SK-N-MC (cell line): ENCODE data around the gene HOXC12.
A peak's percentile ranks its signal among the peaks of the same experiment; 100 is the strongest.

Experiments used
- DNase-seq: peaks from one replicate; pipeline ENCODE4 v3.0.0-alpha.2; 2011; ENCODE audit warnings: low read depth, low spot score
- H3K27ac ChIP-seq: fragments of 200-600 bp; sonication (generic); 2 replicates; pipeline ENCODE4 v1.5.1; 2016; ENCODE audit warnings: mixed run types
- H3K36me3 ChIP-seq: fragments of 200-600 bp; sonication (generic); 2 replicates; pipeline ENCODE4 v1.6.1; 2017; ENCODE audit warnings: antibody characterized with exemption, low read length, mixed read lengths; ENCODE audit not compliant: insufficient read depth
- H3K4me3 ChIP-seq: fragments of 200-600 bp; sonication (generic); 2 replicates; pipeline ENCODE4 v1.5.1; 2016
- H3K9ac ChIP-seq: fragments of 200-600 bp; sonication (generic); 2 replicates; pipeline ENCODE4 v1.8.0; 2017; ENCODE audit warnings: mixed run types, mixed read lengths; ENCODE audit not compliant: insufficient read length
- H3K9me3 ChIP-seq: fragments of 200-600 bp; sonication (generic); 2 replicates; pipeline ENCODE4 v1.6.1; 2017; ENCODE audit warnings: low read depth, mild to moderate bottlenecking, antibody characterized with exemption, low read length, moderate library complexity, mixed read lengths
- EZH2 ChIP-seq: fragments of 200-600 bp; sonication (generic); IDR thresholded peaks from one replicate; pipeline ENCODE4 v1.6.1; 2017; ENCODE audit warnings: antibody characterized with exemption
- FOXP2 ChIP-seq: optimal IDR thresholded peaks from 2 replicates; pipeline ENCODE3; 2011; ENCODE audit warnings: mild to moderate bottlenecking, moderate library complexity; ENCODE audit not compliant: insufficient read depth; ENCODE audit errors: extremely low read length, control extremely low read depth
- POLR2AphosphoS5 ChIP-seq: IDR thresholded peaks from 2 replicates; pipeline ENCODE4 v1.6.1; 2012; ENCODE audit warnings: mild to moderate bottlenecking, low read depth, low read length, borderline replicate concordance

Gene HOXC12

DNA sequence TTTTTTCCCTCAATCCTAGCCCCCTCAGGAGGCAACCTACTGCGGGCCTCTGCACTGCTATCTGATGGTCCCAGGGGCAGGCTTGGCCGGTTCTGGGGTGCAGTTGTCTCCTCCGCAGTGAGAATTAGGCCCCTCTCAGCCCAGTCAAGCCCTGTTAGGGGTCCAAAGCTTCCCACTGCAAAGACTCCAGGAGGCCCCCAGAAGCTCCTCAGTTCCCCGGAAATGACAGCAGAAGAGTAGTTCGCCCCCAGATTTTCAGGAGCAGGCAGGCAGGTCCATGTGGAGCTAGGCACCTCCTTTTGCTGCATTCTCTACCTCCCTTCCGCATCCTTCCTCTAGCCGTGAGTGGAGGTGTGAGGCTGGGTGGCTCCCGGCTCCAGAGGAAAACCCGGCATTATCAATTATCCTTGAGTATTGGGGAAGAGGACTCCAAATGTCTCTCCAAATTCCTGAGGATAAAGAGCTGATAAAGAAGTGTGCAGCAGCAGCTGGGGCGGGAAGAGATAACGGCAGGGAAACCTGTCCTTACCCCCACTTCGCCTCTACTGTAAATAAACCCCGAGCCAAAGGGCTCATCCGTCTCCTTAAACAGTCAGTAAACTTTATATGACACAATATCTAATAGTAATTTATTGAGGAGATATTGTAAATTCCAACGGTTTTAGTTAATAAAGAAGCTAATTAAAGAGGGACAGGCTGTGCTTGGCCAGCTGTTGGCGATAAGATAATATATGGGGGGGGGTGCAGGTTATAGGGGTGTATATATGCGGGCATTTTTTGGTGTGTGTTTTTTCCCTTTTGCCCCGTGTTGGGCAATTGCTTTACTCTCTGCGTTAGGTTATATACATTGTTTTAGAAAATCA lies 641 bp upstream of the HOXC12 start:
- Histone ChIP-seq H3K36me3 (no peaks in the 10 kb centered on the region), H3K9me3 (no peaks in the 10 kb centered on the region), H3K4me3 (peak overlapping the region; percentile 94), H3K9ac (peak overlapping the region; percentile 9), H3K27ac (peak overlapping the region; percentile 74)
- no peak for TF ChIP-seq POLR2AphosphoS5
- no peak for DNase-seq

DNA sequence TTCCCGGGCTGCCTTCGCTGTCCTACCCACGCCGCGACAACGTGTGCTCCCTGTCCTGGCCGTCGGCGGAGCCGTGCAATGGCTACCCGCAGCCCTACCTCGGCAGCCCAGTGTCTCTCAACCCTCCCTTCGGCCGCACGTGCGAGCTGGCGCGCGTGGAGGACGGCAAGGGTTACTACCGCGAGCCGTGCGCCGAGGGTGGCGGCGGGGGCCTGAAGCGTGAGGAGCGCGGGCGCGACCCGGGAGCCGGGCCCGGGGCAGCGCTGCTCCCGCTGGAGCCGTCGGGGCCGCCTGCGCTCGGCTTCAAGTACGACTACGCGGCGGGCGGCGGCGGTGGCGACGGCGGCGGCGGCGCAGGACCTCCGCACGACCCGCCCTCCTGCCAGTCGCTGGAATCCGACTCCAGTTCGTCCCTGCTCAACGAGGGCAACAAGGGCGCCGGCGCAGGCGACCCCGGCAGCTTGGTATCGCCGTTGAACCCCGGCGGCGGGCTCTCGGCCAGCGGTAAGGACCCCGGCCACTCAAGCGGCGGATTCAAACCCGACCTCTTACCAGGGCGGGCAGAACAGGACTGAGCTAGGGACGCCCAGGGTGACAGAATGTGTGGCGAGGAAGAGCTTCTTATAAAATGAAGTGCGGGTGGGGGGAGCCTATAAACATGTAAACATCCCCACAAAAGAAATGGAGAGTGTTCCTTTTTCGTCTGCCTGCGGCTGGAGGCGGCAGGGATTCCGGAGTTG lies 503 bp downstream of the HOXC12 start:
- Histone ChIP-seq H3K4me3 (peak overlapping the region; percentile 94), H3K27ac (peak overlapping the region; percentile 77), H3K9ac (peak overlapping the region; percentile 91), H3K9me3 (no peaks in the 10 kb centered on the region), H3K36me3 (no peaks in the 10 kb centered on the region)
- TF ChIP-seq POLR2AphosphoS5 (no peak), EZH2 (no peak), FOXP2 (no peak)
- no peak for DNase-seq

DNA sequence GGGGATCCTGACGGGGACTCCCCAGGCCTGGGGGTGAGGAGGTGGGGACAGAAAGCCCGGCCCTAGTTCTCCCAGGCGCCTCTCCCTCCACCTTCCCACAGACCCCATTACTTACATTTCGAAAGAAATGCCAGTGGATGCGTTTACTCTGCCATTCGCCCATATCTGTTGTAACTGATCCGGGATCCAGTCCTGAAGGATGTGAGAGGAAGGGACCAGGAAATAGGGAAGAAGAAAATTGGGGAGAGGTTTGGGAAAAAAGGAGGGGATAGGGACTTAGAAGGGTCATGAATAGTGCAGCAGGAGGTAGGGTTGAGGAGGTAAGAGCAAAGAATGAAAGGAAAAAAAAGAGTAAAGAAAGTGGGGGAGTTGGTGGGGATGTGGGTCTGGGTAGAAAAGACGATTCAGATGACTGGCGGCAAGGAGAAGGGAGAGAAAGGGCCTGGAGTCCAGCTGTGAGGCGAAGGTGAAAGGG lies 1.1 kb downstream of the HOXC12 start:
- Histone ChIP-seq H3K9ac (peak overlapping the region; percentile 91), H3K27ac (no peak overlapping the region), H3K4me3 (peak overlapping the region; percentile 94), H3K36me3 (no peaks in the 10 kb centered on the region), H3K9me3 (no peaks in the 10 kb centered on the region)
- no peak for DNase-seq
- TF ChIP-seq POLR2AphosphoS5 (no peak), FOXP2 (no peak), EZH2 (no peak)

DNA sequence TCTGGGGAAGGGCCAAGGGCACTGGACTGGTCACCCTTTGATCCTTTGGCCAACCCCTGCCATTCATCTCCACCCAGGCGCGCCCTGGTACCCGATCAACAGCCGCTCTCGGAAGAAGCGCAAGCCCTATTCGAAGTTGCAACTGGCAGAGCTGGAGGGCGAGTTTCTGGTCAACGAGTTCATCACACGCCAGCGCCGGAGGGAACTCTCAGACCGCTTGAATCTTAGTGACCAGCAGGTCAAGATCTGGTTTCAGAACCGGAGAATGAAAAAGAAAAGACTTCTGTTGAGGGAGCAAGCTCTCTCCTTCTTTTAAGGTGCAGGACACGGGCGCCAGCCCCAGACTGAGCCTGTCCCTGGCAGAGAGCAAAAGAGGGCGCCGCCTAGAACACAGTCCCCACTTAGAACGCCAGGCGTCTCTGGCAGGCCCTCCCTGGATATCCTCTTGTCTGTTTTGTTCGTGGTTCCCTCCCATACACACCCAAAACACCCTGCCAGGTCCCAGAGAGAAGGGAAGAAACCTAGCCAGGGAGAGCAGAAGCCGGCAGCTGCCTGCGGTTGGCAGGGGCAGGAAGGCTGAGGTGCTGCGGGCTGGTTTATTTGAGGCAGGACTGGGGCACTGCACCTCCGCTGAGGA lies 1.7 kb downstream of the HOXC12 start:
- no peaks in the 10 kb centered on the region for H3K9me3 ChIP-seq
- H3K9ac ChIP-seq = peak overlapping the region; percentile 91
- H3K27ac ChIP-seq = no peak overlapping the region
- H3K4me3 ChIP-seq = peak overlapping the region; percentile 94
- DNase-seq = no peak
- H3K36me3 ChIP-seq = no peaks in the 10 kb centered on the region
- TF ChIP-seq EZH2 (no peak), POLR2AphosphoS5 (no peak), FOXP2 (no peak)

DNA sequence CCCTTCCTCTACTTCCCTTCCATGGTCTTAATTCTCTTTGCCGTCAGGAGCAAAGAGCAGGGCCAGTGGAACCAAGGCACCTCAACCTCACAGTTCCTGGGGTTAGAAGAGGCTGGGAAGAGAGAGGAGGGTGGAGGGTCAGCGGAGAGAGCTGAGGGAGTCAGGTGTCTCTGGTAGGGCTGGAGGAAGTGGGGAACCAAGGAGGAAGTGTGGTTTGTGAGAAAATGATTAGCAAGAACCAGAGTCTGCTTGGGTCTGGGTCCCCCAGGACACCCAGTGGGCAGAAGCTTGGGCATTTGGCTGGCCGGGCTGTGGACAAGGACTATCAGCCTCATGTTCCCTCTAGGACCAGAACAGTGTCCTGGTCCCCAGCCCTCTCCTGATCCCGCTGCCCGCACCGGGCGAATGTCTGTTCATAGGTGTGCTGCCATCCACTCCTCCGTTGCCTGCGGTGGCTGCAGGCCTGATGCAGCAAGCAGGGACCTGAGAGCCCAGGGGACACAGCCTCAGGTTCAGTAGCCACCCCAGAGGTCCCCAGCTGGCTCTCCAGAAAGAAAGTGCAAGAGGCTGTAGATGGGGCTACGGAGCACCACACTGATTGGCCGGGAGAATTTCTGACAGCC lies 2.3 kb downstream of the HOXC12 start:
- Histone ChIP-seq H3K36me3 (0 out of 2 replicates have a peak, but pooled peaks cover 4% of the 10 kb centered on the region), H3K4me3 (no peak overlapping the region), H3K9me3 (no peaks in the 10 kb centered on the region), H3K27ac (no peak overlapping the region), H3K9ac (no peak overlapping the region)
- TF ChIP-seq EZH2 (no peak), POLR2AphosphoS5 (no peak), FOXP2 (no peak)
- no peak for DNase-seq

DNA sequence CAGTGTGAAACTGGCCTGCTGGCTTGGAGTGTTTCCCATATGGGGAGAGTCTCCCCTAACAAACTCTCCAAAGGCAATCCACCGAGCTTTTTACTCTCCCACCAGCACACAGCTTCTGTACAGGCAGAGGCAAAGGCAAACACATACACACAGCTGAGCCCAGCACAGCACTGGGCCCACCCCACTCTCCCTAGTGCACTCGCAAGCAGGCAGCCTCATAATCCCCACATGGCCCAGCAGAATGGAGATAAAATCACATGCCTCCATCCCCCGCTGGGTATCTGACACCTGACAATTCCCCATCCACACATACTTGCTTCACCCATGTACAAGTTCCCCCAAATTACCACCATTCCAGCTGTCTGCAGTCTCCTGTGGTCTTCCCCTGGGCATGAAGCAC lies 3.4 kb downstream of the HOXC12 start:
- DNase-seq = no peak
- Histone ChIP-seq H3K27ac (no peak overlapping the region), H3K9ac (no peak overlapping the region), H3K9me3 (no peaks in the 10 kb centered on the region), H3K36me3 (peaks cover 10% of the 10 kb centered on the region), H3K4me3 (no peak overlapping the region)
- no peak for TF ChIP-seq POLR2AphosphoS5

DNA sequence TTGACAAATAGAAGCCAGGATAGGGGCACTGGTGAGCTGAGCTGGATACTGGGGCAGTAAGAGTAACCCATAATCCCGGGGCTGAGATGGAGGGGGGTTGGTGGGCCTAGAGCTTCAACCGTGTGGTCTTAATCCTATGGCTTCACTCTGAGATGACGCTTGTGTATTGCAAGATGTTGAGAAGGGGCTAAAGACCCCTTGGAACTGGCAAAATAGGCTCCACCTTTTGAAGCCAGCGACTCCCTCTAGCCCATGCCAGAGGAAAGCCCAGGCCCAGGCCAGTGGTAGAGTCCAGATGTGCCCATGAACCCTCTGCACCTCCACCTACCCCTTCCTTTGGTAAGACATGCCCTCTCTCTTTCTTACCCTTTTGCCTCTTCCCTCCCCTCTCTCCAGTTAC lies 4.6 kb downstream of the HOXC12 start:
- Histone ChIP-seq H3K4me3 (no peak overlapping the region), H3K27ac (no peak overlapping the region), H3K36me3 (peaks cover 19% of the 10 kb centered on the region), H3K9me3 (no peaks in the 10 kb centered on the region), H3K9ac (no peak overlapping the region)
- TF ChIP-seq POLR2AphosphoS5 (no peak), FOXP2 (no peak)
- DNase-seq = no peak
